CD4-positive, alpha-beta T cell treated with Interleukin-21 for 1 hour (primary cell): ENCODE results near the gene ATN1.

Source experiments
- DNase-seq: peaks from one replicate; pipeline ENCODE4 v3.0.0-alpha.2; 2020

The ATN1 gene

DNA sequence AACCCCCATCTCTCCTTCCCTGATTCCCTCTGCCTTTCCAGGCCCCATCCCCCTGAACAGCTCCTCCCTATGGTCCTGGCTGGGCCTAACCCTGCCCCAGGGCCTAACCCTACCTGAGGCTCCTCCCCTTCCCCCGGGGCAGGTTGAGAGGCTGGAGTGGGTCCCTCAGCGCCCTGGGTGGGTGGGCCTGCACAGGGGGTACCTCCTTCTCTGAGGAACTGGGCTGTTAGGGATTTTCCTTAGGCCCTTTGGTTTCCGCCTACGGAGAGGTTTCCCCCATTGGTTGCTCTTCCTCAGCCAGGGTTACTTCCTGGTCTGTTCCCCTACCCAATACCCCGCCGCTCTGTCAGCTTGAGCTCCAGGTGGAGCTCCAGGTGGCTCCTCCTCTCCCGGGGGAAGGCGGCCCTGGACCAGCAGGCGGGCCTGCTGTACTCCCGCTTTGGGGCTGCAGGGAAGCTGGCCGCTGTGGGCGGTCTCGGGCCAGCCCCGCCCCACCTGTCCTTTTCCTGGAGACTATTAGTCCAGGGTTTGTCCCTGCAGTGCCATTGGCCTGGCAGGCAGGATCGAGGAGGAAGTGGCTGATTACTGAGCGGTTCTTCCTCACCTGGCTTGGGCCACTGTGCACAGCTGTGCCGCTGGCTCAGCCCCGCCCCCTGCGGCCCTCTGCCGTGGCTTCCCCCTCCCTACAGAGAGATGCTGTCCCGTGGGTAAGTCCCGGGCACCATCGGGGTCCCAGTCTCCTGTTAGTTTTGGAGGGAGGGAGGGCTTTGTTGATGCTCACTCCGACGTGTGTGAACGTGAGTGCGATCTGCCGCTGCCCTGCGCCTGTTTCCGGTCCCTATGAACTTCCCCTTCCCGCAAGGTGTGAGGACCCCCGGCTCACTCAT lies 18.5 kb downstream of the ATN1 start:
- peak; percentile 79 for DNase-seq

DNA sequence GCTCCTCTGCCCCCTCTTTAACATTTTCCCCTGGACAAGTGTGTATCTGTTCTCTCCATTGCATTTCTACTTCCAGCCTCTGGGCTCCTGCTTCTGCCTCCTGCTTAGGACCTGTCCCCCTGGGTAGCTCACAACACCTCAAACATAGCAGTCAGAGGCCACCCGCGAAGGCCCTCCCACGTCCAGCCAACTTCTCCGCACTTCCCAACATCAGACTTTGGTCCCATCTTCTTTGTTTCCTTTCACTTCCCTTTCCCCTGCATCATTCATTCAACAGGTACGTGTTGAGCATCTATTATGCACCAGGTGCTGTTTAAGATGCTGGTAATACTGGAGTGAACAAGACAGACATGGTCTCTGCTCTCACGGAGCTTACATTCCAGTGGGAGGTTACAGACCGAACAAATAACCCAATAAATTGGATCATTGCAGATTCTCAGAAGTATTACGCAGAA lies 19.2 kb downstream of the ATN1 start:
- DNase-seq: no peak

DNA sequence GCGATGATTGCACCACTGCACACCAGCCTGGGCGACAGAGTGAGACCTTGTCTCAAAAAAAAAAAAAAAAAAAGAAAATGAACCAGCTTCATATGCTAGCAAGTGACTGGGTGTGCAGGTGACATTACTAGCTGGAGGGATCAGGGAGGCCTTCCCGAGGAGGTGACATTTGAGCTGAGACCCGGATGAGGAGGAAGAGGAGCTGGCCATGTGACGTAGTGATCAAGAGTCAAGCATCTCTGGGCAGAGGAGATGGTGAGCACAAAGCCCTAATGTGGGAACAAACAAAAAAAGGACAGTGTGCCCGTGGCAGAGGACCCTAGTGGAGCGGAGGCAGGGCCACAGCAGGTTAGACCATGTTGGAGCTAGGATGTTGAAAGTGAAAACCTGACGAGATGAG lies 19.9 kb downstream of the ATN1 start:
- DNase-seq: no peak

DNA sequence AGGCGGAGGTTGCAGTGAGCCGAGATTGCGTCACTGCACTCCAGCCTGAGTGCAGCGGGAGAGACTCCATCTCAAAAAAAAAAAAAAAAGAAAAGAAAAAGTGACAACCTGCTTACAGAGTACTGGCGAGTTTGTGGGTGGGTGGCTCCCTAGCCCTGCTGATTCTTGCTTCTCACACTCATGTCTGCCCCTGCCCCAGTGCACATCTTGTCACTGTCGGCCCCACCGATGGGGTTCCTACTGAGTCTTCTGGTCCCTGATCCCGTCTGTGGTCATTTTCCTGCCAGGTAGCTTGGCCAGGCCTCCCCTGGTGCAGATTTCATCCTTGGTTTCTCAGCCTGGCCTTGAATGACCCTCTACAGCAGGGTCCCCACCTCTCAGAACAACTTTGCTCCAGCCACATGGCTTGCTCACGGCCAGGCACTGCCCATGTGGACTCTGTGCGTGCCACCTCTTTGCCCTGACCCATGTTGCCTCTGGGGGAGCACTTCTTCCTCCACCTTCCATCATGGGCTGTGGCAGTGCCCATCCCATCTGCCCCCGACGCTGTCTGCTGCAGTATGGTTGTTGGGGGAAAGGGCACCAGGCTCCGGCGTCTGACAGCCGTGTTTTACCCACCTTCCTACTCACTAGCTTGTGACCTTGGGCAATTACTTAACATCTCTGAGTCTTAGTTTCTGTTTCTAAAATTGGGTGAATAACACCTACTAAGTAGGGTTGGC lies 21.3 kb downstream of the ATN1 start:
- peak; percentile 59 for DNase-seq

DNA sequence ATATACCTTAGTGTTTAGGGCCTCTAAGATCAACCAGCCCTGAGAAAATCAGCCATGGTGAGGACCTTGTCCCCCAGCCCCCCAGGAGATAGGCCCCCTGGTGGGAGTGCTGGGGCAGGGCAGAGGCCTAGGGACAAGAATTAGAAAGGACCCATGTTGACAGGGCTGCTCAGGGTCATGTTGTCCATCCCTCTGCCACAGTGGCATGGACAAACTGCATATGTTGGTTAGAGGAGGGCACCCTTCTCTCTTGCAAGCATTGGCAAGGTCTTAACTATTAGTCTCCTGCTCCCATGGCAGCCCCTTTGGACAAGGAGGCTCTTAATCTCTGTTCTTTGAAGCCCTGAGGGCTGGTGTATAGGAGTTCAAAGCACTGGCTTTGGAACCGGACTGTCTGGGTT lies 22.6 kb downstream of the ATN1 start:
- peak; percentile 60 for DNase-seq

DNA sequence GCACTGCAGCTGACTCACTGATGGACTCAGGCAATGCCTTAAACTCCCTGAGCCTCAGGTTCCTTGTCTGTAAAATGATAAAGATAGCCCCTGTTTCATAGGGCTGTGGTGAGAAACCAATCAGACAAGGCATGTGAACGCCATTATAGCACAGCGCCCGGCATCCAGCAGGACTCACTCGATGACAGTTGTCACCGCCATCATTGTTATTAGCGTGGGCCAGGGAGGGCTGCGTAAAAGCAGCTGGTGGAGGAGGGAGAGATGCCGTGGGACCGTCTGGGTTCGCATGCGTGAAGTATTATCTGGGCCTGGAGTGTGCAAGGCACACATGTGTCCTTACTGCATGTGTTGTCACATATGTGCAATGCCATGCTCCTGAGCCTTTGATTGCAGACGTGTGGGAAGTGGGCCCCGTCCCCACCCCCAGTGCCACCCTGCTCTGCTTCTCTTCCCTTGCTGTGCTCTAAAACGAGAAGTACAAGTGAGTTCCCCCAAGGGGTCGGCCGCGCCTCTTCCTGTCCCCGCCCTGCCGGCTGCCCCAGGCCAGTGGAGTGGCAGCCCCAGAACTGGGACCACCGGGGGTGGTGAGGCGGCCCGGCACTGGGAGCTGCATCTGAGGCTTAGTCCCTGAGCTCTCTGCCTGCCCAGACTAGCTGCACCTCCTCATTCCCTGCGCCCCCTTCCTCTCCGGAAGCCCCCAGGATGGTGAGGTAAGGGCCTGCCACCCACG lies 23.2 kb downstream of the ATN1 start, which contains the start of gene PTPN6:
TSS of gene PTPN6 (plus strand) at position 546 of the 730 bp plus-strand sequence. CDS start at position 703, 157 bp downstream.
- DNase-seq: peak; percentile 70

DNA sequence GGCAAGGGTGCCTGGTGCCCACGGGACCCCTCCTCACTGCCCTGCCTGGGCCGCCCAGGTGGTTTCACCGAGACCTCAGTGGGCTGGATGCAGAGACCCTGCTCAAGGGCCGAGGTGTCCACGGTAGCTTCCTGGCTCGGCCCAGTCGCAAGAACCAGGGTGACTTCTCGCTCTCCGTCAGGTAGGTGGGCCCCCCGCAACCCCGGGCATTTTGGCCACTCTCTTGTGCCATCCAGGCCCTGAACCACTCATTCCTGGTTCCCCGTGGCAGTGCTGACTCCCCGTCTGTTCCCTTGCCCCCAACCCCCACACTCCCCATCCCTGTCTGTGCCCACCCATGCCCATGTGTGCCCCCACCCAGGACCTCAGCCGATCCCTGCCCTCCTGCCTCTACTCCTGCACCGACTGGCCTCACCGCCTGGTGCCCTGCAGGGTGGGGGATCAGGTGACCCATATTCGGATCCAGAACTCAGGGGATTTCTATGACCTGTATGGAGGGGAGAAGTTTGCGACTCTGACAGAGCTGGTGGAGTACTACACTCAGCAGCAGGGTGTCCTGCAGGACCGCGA lies 23.9 kb downstream of the ATN1 start:
- peak; percentile 55 for DNase-seq

DNA sequence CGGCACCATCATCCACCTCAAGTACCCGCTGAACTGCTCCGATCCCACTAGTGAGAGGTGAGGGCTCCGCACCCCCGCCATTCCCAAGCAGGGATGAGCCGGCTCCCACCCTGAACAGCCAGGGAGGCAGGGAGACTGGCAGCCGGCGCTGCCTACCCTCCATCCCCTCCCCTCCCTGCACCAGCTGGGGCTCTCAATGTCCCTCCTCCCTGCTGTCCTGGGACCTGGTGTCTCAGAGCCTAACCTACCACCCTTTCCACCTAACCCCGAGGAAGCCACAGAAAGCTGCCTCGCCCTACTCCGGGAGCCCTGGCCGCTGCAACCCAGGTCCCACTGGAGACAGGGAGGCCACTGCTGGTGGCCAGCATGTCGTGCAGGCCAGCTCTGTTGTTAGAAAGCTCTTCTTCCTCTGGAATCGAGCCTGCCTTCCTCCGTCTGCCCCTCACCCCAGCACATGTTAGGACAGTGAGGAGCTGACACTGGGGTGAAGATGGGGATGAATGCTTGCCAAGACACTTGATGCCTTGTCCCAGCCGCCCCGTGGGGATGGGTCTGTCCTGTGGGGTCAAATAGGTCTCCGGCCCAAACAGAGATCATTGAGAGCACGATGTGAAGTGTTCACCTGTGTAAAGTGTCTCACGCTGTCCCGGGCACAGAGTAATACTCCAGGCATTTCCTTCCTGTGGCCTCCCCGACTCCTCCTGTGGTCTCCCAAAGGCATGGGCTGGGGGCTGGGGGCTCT lies 24.5 kb downstream of the ATN1 start:
- DNase-seq: no peak

DNA sequence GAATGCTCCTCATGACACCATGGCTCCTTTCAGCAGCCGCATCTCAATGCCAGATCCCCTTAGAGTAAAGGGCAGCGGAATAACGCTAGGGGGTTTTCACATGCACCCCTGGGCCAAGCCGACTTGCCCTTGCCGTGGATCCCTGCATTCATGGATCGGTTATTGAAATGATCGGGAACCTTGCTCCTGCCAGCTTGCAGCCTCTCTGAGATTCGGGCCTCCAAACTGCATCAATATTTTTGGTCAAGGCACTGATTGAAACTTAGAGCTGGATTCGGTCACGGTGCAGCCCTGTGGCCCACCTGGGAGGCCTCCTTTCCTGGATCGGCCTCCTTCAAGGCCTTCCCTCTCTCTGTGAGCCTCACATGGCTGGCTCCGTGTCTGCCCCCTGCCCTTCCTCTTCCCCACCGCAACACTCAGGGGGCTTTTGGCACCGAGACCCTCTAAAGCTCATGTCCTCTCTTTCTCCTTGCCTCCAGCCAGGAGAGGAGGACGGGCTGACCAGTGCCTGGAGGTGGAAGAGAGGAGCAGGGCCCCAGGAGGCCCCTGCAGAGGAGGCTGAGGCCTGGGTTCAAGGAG lies 25.2 kb downstream of the ATN1 start:
- DNase-seq: no peak

DNA sequence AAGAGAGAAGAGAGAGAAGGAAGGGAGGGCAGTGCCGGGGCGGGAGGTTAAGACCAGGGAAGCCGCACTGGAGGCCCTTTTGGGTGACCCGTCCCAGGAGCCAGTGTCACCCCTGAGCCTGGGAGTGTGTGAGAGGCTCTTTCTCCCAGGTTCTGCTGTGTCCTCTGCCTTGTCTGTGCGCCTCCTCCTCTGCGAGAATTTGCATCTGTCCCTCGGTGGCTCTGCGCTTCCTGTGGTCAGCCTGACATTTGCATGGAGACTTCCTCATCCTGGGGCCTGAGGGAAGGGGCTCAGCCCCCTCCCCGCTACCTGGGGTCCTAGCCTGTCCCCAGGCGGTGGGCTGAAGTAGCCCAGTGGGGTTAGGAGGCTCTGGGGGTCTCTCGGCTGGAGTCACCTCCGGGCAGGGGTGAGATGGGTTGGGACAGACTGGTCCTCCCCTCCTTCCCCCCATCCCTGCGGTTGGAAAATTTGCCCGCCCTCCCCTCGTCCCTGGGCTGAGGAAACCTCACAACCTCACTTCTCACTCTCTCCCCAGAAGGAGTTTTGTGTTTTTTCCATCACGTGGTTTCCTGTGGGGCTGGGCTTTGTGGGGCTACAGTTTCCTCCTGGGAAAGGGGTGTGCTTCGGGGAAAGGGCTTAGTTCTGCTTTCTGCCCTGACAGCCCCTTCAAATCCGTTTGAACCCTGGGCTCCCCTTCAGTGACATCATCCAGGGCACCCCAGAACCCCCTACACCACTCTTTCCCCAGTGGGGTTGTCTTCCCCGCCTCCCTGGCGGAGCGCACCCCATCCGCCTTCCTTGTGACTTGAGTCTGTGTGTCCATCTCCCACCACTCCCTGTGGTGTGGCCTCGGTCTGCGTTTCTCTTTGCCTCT lies 25.9 kb downstream of the ATN1 start:
- peak; percentile 89 for DNase-seq

DNA sequence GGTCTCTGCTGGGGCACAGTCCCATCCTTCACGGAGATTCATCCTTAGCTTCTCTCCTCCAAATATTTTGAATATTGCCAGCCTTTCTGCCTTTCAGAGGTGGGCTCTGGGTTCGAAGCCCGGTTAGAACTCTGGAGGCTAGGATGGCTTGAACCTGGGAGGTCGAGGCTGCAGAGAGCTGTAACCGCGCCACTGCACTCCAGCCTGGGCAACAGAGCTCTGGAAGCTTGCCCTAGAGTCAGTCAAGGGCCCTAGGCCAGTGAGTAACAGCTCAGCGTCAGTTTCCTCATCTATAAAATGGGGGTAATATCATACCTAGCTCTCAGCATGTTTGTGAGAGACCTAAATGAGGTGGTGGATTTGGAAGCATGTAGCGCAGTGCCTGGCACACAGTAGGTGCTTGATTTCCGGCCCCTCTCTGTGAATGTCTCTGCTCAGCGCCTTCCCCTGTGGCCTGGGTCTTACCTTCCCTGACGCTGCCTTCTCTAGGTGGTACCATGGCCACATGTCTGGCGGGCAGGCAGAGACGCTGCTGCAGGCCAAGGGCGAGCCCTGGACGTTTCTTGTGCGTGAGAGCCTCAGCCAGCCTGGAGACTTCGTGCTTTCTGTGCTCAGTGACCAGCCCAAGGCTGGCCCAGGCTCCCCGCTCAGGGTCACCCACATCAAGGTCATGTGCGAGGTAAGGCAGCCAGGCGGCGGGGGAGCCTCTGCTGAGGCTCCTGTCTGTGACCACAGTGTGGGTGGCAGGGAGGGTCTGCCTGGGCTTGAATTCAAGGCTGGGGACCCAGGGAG lies 26.8 kb downstream of the ATN1 start:
- DNase-seq: no peak

DNA sequence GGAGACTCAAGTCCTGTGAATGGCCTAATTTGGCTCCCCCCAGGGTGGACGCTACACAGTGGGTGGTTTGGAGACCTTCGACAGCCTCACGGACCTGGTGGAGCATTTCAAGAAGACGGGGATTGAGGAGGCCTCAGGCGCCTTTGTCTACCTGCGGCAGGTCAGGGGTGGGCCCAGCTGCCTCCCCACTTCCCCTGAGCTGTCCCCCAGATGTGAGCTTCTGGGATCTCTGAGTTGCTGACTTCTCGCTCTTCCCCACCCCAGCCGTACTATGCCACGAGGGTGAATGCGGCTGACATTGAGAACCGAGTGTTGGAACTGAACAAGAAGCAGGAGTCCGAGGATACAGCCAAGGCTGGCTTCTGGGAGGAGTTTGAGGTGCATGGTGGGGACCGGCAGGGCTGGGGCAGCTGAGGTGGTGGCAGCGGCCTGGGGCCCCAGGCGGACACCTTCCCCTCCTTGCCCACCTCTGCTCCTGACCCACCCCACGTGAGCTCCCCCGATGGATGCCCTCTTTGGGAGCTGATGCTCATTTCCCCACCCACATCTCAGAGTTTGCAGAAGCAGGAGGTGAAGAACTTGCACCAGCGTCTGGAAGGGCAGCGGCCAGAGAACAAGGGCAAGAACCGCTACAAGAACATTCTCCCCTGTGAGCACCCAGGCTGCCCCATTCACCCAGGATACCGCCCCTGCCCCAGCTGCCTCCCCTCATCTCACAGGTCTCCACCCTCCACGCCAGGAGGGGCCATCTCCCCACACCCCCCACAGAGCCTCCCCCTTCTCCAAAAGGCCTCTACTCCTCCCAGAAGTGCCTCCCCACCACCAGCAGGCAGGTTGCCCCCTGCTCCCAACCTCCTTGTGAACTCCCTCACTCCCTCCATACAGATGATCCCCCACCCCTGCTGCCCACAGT lies 27.6 kb downstream of the ATN1 start:
- no peak for DNase-seq

DNA sequence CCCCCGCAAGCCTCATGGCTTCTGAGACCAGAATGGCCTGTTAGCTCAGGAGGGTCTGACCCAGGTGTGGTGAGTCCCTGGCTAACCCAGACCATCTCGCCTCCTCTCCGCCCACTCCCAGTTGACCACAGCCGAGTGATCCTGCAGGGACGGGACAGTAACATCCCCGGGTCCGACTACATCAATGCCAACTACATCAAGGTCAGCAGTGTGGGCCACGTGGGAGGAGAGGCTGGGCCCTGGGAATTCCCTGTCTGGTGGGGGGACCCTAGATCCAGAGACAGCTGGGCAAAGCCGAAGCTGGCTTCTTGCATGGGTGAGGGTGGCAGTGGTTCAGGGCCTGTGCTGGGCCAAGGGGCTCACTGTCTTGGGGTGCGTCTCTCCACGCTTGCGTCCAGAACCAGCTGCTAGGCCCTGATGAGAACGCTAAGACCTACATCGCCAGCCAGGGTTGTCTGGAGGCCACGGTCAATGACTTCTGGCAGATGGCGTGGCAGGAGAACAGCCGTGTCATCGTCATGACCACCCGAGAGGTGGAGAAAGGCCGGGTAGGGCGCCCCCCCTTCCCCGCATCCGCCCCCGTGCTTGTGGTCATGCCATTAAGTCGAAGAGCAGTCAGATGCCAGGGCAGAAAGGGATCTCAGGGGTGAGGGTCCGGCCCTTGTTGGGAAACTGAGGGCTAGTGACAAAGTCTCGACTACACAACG lies 28.4 kb downstream of the ATN1 start:
- peak; percentile 56 for DNase-seq

DNA sequence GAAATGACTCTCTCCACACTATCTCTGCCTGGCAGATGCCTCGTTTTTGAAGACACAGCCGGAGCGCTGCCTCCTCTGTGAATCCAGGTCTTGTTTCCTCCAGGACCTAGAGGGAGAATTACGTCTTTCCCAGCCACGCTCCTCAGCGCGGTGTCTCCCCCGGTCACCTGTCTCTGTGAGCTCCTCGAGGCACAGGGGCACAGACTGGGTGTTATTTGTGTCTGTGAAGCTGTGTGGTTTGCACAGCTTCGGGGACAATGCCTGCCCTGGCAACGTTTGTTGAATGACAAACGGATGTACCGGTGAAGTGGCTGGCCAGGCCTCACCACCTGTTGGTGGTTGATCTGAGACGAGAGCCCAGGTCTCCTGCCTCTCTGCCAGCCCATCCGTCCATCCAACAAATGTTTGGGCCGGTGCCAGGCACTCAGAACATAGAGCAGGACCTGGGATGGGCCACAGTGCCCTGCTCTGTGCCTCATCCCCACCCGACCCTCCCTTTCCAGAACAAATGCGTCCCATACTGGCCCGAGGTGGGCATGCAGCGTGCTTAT lies 29.5 kb downstream of the ATN1 start:
- peak; percentile 72 for DNase-seq

DNA sequence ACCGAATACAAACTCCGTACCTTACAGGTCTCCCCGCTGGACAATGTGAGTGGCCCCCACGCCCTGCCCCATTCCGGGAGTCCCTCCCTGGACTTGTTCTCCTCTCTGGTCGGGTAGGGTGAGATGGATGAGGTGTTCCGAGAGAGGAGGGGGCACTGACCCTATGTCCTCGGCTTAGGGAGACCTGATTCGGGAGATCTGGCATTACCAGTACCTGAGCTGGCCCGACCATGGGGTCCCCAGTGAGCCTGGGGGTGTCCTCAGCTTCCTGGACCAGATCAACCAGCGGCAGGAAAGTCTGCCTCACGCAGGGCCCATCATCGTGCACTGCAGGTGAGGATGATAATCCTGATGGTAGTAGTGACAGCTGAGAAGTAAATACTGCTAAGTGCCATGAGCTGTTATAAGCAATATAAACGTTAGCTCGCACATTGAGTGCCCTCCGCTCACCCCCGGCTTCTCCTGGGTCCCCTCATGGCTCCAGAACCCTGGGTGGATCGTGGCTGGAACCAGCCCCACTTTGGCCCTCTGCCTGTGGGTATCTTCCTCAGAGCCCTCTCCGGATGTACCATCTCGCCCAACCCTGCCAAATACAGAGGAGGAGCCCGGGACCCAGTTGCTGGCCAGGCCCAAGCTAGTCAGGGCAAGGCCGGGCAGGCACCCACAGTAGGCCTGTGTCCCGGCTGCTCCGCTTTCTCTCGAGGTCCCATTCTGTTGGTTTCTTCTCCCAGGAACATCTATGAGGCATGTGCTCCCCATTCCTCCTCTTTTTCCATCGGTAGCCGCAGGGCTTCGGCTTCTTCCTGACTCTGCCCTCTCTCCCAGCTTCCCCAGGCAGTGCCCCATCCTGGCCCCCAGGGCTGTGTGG lies 30.2 kb downstream of the ATN1 start:
- DNase-seq: no peak

DNA sequence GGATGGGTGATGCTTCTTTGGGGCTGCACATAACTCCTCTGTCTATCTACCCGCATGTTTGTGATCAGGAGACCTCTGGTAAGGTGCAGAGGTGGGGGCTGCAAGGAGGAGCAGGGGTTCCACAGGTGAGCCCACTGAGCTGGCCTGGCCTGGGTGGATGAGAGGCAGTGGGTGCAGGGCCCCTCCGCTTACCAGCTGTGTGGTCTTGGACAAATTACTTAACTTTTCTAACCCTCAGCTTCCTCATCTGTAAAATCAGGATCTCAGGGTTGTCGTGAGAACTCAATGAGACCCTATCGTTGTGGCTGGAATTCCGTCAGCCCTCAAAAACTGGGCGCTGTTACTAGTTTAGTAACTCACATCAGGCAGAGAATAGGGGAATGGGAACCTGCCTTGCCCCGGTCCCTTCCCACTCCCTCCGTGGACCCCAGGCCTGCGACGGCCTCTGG lies 30.9 kb downstream of the ATN1 start:
- no peak for DNase-seq
